NOMO-1 (cell line): Measurements from ENCODE around the gene NPW.
A peak's percentile ranks its signal among the peaks of the same experiment; 100 is the strongest.

Experiments used
- DNase-seq, 2 experiments: peaks; one replicate each; lab custom pipeline; 2025; ENCODE audit not compliant: unreplicated experiment in 2 of 2; lab: John Stamatoyannopoulos, UW

The NPW gene

DNA sequence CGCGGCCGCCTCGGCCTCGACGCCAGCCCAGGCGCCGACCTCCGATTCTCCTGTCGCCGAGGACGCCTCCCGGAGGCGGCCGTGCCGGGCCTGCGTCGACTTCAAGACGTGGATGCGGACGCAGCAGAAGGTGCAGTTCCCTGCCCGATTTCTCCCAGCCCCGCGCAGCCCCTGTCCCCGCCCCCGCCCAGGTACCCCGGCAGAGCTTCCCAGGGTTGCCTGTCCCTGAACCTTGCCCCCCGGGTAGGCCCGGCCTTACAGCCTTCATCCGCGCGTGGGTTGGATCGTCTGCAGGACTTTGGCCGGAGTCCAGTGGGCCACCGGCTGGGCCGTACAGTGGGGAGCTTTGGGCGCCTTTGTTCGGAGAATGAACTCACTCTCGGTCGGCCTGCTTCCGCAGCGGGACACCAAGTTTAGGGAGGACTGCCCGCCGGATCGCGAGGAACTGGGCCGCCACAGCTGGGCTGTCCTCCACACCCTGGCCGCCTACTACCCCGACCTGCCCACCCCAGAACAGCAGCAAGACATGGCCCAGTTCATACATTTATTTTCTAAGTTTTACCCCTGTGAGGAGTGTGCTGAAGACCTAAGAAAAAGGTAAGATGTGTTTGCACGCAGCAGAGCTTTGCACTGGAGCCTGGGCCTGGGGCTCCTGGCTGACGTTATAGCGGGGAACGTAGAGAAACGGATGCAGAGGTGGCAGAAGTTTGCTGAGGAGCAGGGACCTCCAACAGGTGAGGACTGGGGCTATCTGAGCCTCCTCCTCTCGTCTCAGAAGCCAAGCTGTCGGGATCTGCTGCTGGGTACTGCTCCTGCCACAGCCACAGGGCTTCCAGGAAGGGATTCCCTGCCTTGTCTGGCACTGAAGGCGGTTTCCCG lies 35.0 kb upstream of the NPW start:
- no peak for DNase-seq

DNA sequence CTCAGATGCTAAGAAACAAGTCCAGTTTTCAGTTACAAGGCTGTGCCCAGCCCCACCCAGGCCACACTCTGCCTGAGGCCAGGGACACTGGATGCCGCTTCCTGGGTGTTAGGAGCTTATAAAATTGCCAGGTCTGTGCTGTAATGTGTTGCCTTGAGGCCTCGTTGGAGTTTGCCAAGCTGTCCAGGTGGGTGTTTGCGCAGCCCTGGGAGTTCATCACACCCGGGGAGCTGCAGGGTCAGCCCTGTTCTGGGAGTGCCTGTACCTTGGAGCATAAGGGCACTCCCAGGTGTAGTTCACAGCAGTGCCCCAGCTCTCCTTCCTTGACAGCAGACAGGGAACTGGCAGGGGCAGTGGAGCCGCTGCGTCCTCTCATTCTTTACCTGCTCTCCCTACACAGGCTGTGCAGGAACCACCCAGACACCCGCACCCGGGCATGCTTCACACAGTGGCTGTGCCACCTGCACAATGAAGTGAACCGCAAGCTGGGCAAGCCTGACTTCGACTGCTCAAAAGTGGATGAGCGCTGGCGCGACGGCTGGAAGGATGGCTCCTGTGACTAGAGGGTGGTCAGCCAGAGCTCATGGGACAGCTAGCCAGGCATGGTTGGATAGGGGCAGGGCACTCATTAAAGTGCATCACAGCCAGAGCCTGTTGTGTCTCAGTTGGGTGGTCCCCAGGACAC lies 34.0 kb upstream of the NPW start:
- DNase-seq: no peak

DNA sequence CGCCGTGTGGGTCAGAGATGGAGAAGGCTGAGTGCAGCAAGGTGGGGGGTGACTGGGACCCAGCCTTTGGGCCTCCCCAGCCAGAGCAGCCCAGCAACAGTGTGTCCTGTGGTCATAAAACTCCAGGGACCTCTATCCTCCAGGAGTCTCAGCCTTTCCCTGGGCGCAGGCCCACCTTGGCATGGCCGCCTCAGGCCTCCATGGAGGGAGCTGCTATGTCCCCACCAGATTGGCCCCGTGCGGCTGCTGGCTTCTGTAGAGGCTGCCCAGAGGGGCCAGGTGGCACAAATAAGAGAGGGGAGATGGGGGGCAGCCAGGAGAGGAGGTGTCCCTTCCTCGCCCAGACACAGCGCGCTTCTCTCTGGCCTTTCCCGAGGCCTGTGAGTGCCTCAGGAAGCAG lies 32.4 kb upstream of the NPW start:
- no peak for DNase-seq

DNA sequence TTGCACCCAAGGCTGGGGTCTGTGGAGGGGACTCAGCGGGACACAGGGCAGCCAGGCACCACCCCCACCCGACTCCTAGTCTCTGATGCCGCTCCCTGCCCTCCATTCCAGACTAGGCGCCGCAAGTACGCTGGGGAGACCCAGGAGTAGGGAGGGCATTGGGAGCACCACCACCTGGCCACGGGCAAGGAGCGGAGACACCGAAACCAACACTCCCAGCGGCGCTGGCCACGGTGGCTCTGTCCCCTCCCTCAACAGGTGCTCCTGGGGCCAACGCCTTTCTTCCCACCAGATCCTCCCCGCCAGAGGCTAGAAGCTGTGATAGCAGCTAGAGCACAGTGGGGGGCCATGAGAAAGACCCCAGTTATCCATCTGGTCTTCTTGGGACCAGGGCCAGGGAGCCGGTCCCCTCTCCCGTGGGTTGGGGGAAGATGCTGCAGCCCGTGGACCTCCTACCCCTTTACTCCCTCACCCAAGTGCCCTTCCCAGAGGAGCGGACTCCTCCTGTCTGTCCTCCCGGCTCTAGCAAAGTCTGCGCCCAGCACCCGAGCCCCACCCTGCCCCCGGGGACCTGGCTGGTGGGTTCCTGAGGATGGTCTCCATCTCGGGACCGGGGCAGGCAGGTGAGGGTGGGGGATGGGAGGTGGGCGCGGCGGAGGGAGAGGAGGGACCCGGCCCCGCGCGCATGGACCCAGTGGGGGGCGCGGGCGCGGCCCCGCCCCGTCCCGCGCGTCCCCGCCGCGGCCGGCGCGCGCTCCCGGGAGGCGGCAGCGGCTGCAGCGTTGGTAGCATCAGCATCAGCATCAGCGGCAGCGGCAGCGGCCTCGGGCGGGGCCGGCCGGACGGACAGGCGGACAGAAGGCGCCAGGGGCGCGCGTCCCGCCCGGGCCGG lies 30.1 kb upstream of the NPW start, which contains the start of gene SYNGR3:
Gene SYNGR3 (plus strand): TSS at position 762 of the 892 bp plus-strand sequence. CDS start 133 bp downstream, outside the sequence.
- DNase-seq: no peak

DNA sequence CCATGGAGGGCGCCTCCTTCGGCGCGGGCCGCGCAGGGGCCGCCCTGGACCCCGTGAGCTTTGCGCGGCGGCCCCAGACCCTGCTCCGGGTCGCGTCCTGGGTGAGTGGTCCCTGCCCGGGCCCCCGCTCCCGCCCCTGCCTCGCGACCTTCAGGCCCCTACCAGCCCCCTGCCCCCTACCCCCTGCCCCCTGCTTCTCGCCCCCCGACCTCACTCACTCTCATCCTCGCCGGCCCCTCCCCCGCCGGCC lies 29.6 kb upstream of the NPW start:
- no peak for DNase-seq

DNA sequence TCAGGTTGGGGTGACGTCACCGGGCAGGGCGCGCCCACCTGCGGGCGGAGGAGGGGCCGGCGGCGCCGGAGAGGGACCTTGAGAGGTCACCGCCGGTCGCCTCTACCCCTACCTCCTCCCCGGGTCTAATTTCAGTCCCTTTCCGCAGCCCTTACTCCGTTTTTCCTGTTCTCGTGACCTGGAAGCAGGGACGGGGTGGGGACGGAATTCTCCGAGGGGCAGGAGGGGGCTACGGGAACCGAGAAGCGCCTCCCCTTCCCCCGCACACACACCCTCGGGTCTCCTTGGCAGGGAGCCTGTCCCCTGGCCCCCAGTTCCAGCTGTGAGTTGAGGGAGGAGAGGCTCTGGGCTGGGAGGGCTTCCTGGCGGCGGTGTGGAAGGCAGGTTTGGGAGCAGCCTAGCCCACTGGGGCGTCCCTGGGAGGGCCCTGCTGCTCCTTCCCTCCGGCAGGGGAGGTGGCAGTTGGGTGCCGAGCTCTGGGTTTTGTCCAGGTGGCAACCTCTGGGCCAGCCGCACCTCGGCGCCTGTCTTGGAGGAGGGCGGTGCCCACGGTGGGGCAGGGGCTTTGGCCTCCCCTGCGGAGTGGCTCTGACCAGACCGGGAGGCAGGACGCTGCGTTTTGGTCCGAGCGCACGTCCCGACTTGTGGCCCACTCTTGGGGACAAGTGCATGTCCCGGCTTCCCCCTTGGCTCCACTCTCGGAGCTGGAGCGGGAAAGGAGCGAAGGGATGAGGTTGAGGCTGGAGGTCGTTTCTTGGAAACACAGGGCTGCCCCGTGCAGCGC lies 29.0 kb upstream of the NPW start:
- no peak for DNase-seq

DNA sequence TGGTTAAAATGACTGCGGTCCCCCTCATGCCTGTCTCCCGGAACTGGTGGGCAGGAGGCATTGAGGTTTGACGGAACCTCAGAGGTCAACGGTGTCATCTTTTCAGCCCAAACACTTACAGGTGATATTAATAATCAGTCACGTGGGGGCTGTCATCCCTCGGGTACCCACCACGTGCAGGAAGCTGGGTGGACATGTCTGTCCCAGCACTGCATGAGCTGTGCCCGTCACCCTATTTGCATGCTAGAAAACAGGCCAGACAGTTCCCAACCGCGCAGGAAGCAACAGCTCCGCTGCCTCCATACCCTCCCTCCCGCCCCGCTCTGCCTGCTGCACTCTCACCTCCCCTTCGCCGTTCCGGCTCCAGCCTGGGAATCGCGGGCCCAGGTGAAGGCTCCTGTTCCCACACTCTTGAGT lies 28.4 kb upstream of the NPW start:
- no peak for DNase-seq

DNA sequence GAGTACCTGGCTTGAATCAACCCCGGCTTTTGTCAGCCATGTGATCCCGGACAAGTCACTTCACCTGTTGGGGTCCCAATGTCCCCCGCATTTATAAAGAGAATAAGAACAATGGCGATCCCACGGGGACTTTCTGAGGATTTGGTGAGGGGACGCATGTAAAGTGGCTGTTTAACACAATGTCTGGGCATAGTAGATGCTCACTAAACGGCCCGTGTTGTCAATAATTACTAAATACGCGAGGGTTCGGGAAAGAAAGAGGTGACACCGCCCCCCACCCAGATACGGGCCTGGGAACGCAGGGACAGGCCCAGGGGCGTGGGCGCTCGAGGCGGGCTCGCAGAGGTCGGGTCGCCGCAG lies 28.0 kb upstream of the NPW start:
- no peak for DNase-seq

DNA sequence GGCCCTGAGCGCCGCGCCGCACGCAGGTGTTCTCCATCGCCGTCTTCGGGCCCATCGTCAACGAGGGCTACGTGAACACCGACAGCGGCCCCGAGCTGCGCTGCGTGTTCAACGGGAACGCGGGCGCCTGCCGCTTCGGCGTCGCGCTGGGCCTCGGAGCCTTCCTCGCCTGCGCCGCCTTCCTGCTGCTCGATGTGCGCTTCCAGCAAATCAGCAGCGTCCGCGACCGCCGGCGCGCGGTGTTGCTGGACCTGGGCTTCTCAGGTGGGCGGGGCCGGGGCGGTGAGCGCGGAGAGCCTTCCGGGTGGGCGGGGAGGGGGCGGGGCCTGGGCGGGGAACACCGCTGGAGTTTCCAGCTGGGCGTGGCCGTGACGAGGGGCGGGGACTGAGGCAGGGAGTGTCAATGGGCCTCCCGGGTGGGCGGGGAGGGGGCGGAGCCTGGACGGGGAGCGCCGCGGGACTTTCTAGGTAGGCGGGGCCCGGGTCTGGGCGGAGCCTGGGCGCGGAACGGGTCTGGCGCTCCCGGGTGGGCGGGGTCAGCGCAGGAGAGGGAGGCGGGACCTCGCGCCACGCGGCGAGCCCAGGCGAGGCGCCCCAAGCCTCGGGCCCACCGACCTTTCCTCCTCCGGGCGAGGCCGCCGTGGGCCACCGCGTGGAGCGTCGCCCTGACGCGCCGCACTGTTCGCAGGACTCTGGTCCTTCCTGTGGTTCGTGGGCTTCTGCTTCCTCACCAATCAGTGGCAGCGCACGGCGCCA lies 27.5 kb upstream of the NPW start:
- peak; percentile 73 to 88 for DNase-seq

DNA sequence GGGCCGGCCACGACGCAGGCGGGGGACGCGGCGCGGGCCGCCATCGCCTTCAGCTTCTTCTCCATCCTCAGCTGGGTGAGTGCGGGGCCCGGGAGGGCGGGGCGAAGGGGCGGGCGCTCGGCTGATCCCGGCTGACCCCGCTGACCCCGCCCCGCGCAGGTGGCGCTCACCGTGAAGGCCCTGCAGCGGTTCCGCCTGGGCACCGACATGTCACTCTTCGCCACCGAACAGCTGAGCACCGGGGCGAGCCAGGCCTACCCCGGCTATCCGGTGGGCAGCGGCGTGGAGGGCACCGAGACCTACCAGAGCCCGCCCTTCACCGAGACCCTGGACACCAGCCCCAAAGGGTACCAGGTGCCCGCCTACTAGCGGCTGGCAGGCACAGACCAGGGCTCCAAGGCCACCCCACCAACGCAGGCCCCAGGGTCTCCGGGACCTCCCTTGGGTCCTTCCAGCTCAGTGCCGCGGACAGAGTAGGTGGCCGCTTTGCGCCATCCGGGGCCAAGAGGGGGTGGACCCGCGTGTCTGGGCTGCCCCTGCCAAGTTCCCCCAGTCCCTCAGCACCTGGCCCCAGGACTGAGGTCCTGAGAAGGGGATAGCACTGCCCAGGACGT lies 26.8 kb upstream of the NPW start:
- no peak for DNase-seq

DNA sequence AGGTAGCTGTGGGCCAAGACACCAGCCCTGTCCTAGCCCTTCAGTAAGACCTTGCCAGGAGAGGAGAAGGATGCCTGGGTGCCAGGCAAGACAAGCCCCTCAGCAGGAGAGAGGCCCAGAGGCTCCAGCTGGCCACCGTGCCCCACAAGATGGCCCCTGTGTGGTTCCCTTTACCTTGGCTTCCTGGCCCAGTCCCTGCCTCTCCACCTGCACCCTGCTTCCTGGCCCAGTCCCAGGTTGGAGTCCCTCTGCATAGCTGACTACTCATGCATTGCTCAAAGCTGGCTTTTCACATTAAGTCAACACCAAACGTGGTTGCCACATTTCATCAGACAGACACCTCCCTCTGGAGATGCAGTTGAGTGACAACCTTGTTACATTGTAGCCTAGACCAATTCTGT lies 25.9 kb upstream of the NPW start:
- no peak for DNase-seq

DNA sequence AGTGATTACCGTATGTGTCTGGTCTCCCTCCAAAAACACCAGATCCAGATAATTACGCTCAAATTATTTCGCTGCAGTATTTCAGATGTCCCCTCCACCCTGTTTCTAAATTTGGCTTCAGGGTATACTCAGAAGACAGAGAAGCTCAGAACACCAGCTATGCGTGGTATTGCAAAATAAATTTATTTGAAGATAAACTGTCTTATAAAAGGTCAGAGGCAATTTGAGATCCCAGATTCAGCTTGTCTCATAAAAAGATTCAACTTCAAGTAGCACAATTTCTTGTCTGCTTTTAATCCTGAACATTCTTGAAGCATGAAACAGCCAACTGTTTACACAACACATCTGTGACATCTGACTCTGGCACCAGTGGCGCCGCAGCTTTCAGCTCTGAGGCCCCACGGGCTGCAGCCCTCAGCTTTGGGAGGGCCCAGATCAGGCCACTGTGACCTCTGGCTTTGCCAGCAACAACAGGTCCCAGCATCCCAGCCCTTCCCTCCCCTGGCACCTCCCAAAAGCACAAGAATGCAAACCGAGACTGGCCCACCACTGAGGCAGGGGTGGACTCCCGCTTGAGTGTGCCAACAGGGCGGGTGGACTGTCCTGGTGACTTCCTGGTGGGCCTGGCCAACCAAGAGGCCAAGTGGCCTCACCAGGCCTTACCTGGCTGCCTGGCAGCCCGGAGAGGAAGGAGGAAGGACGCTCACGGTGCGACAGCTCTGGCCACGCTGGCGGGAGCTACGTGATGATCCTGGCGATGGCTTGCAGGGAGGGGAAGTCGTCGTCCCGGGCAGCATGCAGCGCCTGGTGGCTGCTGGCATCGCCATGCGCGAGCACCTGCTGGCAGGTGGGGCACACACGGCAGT lies 21.9 kb upstream of the NPW start:
- DNase-seq: no peak

DNA sequence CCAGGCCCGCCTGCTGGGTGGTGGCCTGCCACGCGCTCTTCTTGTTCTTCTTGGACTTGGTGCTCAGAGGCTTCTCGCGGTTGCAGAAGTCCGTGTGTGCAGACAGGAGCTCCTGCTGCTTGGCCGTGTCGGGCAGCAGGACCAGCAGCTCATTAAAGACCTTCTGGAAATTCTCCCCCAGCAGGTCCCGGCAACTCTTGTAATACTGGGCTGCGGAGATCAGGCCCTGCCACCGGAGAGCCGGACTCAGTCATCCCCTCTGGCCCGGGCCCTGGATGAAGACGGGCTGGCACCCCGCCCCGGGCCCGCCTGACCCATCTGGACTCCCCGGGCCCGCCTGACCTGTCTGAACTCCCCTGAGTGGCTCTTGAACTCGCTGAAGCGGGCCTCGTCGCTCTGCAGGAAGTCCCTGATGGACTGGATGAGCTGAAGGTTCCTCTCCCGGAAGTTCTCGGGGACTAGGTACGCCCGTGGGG lies 21.2 kb upstream of the NPW start:
- DNase-seq: no peak

DNA sequence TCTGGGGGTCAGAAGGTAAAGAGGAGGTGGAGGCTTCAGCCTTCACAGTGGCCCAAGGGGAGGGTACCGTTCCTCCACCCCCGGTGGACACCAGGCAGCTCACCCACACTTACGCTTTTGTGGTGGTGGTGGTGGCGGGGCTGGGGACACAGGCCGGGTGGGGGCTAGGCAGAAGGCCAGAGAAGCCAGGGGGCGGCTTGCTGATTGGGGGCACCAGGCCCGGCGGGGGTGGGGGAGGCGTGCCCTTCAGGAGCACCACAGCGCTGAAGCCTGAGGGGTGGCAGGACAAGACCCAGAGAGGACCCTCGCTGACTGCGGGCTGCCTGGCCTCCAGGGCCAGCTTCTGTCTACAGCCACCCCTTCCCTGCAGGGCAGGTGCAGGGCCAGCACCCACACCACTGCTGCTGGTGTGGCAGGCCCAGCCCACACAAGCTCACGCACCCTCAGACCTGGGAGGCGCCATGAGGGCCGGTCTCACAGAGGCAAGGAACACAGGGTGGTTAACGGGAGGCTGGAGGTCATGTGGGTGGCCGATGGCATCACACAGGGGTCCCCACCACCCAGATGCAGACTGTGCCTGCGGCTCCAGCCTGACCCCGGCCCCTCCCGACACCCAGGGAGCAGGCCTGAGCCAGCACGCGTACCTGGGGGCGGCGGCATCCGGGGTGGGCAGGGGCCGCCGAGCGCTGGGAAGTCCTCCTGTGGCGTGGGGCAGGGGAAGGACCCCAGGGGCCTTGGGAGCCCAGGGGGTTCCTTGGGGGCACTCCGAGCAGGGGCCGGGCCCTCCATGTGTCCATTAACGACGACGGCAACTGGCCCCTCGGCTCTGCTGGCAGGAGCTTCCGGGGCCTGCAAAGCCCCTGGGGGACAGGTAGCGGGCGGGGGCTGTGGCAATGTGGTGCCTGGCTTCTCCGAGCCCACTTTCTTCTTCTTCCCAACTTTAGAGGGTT lies 20.5 kb upstream of the NPW start:
- no peak for DNase-seq

DNA sequence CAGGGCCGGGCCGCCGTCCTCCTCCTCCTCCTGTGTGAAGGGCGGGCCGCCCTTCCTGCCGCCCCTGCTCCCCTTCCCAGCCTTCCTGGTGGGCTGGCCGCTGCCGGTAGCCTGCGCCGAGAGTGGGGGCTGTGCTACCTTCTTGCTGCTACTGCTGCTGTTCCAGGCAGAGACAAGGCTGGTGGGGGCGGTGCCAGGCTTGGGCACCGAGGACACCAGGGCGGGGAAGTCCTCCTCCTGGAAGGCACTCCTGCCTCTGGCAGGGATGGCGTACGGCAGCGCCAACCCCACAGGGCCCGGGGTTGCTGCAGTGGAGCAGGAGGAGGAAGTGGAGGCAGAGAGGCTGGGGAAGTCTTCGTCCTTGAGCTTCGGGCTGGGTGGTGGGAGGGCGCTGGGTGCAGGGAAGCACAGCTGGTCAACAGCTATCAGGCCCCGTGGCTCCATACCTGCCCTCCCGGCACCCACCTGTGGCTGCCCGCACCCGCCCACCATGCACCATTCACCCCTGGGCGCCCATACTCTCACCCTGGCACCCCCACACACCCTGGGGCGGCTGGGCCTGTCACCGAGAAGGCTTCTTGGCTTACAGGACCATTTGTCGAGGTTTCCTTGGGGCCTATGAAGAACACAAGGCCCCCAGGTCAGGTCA lies 19.6 kb upstream of the NPW start:
- no peak for DNase-seq

DNA sequence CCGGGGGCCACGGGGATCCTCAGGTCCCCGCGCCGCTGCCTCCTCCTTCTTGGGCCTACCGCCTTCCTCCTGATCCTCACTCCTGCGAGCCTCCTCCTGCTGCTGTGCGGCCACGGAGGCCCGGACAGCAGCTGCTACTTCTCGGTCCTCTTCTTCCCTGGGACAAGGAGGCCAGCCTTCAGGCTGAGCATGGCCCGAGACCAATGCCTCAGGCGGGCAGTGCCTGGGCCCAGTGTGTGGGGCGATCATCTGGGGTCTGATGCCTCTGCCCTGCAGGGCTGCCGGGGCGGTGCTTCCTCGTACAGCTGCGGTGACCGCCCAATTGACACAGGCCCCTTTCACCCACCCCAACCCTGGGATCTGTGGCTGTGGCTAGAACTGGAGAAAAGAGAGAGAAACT lies 18.6 kb upstream of the NPW start:
- DNase-seq: no peak
